ENCODE measurements around the gene MPIG6B. TPM values are rescaled to one million over a fixed set of nuclear protein-coding genes. Genes with fewer than 3 reads are reported as not detected.

Gene MPIG6B
- total RNA-seq, 1 donor from 2014 or later, result not detected

DNA sequence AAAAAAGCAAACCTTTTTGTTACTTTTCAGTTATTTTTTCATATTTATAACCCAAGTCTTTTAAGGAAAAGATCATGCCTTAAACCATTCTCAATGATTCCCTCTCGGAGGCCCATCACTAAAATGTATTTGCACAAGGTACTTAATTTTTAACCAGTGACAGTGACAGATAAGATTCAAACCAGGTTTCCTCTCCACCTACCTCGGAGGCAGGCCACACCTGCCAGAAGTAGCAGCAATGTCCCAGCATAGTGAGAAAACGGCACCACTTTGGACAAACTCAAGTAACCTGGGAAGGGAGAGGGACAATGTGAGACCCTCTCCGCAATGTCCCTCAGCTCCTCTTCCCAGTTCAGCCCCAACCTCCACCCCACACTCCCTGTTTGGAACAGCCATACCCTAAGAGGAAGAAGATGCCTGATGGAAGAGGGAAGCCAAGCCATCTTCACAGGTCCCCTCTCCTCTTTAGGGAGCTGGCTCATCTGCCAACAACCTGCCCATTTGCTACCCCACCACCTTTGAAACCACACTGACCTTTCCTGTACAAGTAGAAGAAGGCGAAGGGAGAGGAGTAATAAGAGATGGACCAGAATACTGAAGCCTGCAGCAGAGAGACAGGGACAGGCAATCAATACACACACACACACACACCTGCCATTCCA lies 22.3 kb upstream of the MPIG6B start:
- Histone ChIP-seq H3K4me3 (no peak overlapping the region), H3F3A (ENCODE audit: low read depth) (no peaks in the 10 kb centered on the region), H3K27me3 (no peaks in the 10 kb centered on the region), H3K4me1 (no peaks in the 10 kb centered on the region), H3K9me3 (ENCODE audit: low read depth) (no peaks in the 10 kb centered on the region), H3K9ac (no peak overlapping the region), H3K4me2 (no peak overlapping the region), H3K27ac (no peak overlapping the region), H2AFZ (replicated peaks) (no peak overlapping the region), H4K20me1 (ENCODE audit: low read depth) (no peaks in the 10 kb centered on the region), H3K36me3 (no peaks in the 10 kb centered on the region), H3K79me2 (ENCODE audit: low read depth) (peaks cover 32% of the 10 kb centered on the region)
- peaks cover 11% of the 10 kb centered on the region for H3K36me3 Mint-ChIP-seq
- H3K27me3 Mint-ChIP-seq (ENCODE audit: insufficient read depth, low read depth), result peaks cover 2% of the 10 kb centered on the region
- peak overlapping the region; percentile 99 for H3K4me3 Mint-ChIP-seq
- H3K4me1 Mint-ChIP-seq, result peaks cover 19% of the 10 kb centered on the region
- TF ChIP-seq EZH2phosphoT487 (IDR thresholded peaks at IDR 0.05), result no peak
- TF ChIP-seq, protein P1, sequence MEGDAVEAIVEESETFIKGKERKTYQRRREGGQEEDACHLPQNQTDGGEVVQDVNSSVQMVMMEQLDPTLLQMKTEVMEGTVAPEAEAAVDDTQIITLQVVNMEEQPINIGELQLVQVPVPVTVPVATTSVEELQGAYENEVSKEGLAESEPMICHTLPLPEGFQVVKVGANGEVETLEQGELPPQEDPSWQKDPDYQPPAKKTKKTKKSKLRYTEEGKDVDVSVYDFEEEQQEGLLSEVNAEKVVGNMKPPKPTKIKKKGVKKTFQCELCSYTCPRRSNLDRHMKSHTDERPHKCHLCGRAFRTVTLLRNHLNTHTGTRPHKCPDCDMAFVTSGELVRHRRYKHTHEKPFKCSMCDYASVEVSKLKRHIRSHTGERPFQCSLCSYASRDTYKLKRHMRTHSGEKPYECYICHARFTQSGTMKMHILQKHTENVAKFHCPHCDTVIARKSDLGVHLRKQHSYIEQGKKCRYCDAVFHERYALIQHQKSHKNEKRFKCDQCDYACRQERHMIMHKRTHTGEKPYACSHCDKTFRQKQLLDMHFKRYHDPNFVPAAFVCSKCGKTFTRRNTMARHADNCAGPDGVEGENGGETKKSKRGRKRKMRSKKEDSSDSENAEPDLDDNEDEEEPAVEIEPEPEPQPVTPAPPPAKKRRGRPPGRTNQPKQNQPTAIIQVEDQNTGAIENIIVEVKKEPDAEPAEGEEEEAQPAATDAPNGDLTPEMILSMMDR (IDR thresholded peaks at IDR 0.05), result no peak
- no peaks in the 10 kb centered on the region for H3K9me3 Mint-ChIP-seq
- peak overlapping the region; percentile 11 for H3K27ac Mint-ChIP-seq
- DNase-seq (ENCODE audit: low spot score), result no peak

DNA sequence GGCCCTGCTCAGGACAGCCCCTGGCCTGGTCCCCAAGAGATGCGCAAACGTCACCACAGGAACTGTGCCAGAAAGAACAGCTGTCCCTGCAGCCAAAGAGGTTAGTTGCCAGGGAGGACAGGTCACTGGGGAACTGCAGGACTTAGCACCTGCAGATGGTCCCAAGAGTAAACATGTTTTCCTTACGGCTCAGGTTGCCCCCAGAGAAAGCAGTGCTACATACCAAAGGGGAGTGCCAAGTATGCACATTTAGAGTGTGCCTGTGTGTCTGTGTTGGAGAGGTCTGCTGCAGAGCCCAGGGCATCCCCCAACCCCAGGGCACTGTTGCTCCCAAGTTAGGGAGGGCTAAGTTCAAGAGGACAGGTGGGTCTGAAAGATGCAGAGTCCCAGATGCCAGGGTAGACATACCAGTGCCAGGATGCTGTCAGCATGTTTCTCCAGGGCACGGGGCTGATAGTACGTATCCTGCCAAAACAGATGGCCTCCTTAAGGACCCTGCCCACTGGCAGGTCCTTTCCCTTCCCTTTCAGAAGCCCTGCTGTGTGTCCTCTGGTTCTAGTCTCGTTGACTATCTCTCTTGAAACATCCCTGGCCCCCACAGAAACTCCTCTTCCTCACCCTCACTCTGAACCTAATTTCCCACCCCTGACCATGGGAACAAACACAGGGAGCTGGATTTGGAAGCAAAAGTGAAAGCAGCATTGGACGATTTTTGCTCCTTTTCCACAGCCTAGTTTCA lies 21.3 kb upstream of the MPIG6B start:
- Histone ChIP-seq H2AFZ (replicated peaks) (no peak overlapping the region), H3K9me3 (ENCODE audit: low read depth) (no peaks in the 10 kb centered on the region), H3K27me3 (no peaks in the 10 kb centered on the region), H3K79me2 (ENCODE audit: low read depth) (peaks cover 32% of the 10 kb centered on the region), H4K20me1 (ENCODE audit: low read depth) (no peaks in the 10 kb centered on the region), H3F3A (ENCODE audit: low read depth) (no peaks in the 10 kb centered on the region), H3K4me3 (peak overlapping the region; percentile 83), H3K4me1 (no peaks in the 10 kb centered on the region), H3K27ac (no peak overlapping the region), H3K9ac (peak overlapping the region; percentile 62), H3K4me2 (peak overlapping the region; percentile 87), H3K36me3 (no peaks in the 10 kb centered on the region)
- Mint-ChIP-seq H3K4me3 (peak overlapping the region; percentile 99), H3K27me3 (ENCODE audit: insufficient read depth, low read depth) (peaks cover 2% of the 10 kb centered on the region), H3K27ac (peak overlapping the region; percentile 98), H3K36me3 (peaks cover 9% of the 10 kb centered on the region), H3K4me1 (peaks cover 19% of the 10 kb centered on the region), H3K9me3 (no peaks in the 10 kb centered on the region)
- TF ChIP-seq EZH2 (IDR thresholded peaks at IDR 0.05) (no peak), EZH2phosphoT487 (IDR thresholded peaks at IDR 0.05) (no peak)
- TF ChIP-seq, protein P1 (IDR thresholded peaks at IDR 0.05), result no peak
- DNase-seq (ENCODE audit: low spot score), result no peak

DNA sequence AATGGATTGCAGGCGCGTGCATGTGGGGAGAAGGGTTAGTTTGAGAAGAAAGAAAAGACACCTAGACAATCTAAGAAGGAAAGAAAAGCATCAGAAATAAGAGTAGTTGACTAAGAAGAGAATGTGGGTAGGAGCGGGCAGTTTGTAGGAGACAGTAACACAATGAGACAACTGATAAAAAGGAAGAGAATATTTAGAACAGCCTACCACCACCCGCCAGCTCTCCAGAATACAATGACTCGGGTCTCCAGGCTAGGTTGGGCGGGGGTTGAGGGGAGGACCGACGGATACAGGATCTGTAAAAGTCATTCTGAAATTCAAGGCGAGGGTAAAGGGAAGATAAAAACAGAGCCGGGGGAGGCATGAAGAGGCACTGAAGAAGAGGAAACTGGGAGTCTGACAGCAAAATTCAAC lies 20.8 kb upstream of the MPIG6B start:
- peaks cover 19% of the 10 kb centered on the region for H3K4me1 Mint-ChIP-seq
- Histone ChIP-seq H3K4me2 (peak overlapping the region; percentile 87), H3F3A (ENCODE audit: low read depth) (no peaks in the 10 kb centered on the region), H3K4me3 (peak overlapping the region; percentile 83), H3K4me1 (no peaks in the 10 kb centered on the region), H2AFZ (replicated peaks) (peak overlapping the region; percentile 80), H3K27ac (no peak overlapping the region), H4K20me1 (ENCODE audit: low read depth) (no peaks in the 10 kb centered on the region), H3K36me3 (no peaks in the 10 kb centered on the region), H3K9me3 (ENCODE audit: low read depth) (no peaks in the 10 kb centered on the region), H3K27me3 (no peaks in the 10 kb centered on the region), H3K79me2 (ENCODE audit: low read depth) (peaks cover 32% of the 10 kb centered on the region), H3K9ac (peak overlapping the region; percentile 62)
- peaks cover 6% of the 10 kb centered on the region for H3K36me3 Mint-ChIP-seq
- H3K4me3 Mint-ChIP-seq, result peak overlapping the region; percentile 99
- H3K9me3 Mint-ChIP-seq, result no peaks in the 10 kb centered on the region
- peaks cover 4% of the 10 kb centered on the region for H3K27me3 Mint-ChIP-seq (ENCODE audit: insufficient read depth, low read depth)
- peak overlapping the region; percentile 98 for H3K27ac Mint-ChIP-seq
- TF ChIP-seq, protein P1 (IDR thresholded peaks at IDR 0.05), result no peak
- TF ChIP-seq EZH2 (IDR thresholded peaks at IDR 0.05), result no peak
- TF ChIP-seq EZH2phosphoT487 (IDR thresholded peaks at IDR 0.05), result no peak
- no peak for DNase-seq (ENCODE audit: low spot score)

All from neural progenitor cell (in vitro differentiated cells).